A549 (cell line): ENCODE results near the gene DCAF7.

Source experiments
- CTCF ChIP-seq: fragments of >200 bp; sonication (Bioruptor Twin); formaldehyde crosslinking; IDR thresholded peaks from 3 replicates; pipeline ENCODE4 v1.5.1; 2016
- NFE2L2 ChIP-seq: fragments of 150-350 bp; conservative IDR thresholded peaks from 2 replicates; pipeline ENCODE4 v1.6.1; 2014; ENCODE audit warnings: low read length
- NR3C1 ChIP-seq: fragments of >200 bp; sonication (Bioruptor Twin); formaldehyde crosslinking; IDR thresholded peaks from 3 replicates; pipeline ENCODE4 v1.6.1; 2017

GRCh38 chr17:63535640-63536039, 14.6 kb upstream of the DCAF7 start:
- TF ChIP-seq CTCF (no peak), NFE2L2 (no peak), NR3C1 (no peak)
